Measurements from ENCODE around the gene ASTN2.
"Not testable (repeated sequence)": the region's sequence is repeated elsewhere in the genome, so short reads cannot be mapped to it uniquely, and the experiment has no call there.

ASTN2 gene

DNA sequence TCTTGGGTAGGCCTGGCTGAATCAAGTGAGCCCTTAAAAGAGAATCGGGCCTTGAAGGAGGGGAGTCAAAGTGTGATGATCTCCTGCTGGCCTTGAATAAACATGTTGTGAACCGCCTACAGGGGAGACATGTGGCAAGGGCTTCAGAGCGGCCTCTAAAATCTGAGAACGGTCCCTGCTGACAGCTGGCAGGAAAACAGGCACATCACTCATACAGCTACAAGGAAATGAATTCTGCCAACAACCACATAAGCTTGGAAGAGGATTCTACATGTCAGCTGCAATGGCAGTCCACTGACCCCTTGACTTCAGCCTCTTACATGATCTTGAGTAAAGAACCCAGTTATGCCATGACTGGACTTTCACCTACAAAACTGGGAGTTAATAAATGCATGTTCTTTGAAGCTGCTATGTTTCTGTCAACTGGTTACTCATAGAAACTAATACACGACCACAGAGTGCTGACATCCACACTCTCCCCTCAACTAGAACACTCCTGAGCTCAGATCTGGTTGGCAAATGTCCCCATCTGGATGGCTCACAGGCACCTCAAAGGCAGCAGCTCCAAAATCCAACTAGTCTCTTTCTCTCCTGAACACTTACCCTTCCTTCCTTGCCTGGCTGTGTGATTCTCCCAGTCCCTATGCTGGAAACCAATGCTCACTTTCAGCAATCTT, 333.1 kb downstream of the ASTN2 start:
- no peak for DNase-seq (ENCODE audit: low read depth in 1 of 2, low spot score in 1 of 2)

DNA sequence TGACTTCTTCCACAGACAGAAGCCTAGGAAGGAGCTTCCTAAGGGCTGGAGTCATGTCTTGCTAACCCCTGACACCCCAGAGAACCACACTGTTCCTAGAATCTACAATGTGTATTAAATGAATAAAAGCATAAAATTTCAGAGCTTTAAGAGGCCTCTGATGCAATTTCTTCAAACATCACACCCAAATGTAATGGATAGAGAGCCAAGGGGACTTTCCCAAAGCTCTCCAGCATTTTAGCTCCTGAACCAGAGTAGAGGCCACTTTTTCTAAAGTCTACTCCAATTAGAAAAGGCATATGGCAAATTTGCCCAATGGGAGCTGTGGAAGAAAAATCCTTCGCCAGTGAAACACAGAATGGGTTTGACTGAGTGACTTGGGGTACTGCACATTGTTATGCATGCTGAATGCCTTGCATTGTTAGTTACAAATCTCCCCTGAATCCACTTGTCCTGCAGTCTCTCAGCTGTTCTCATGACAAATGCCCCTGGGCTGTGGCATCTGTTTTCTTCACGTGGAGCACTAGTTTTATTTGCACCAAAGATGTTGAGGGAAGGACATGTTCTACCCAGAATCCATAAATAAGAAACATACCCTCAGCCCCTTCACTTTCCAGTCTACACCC, 334.0 kb downstream of the ASTN2 start:
- no peak for DNase-seq (ENCODE audit: low read depth in 1 of 2, low spot score in 1 of 2)

DNA sequence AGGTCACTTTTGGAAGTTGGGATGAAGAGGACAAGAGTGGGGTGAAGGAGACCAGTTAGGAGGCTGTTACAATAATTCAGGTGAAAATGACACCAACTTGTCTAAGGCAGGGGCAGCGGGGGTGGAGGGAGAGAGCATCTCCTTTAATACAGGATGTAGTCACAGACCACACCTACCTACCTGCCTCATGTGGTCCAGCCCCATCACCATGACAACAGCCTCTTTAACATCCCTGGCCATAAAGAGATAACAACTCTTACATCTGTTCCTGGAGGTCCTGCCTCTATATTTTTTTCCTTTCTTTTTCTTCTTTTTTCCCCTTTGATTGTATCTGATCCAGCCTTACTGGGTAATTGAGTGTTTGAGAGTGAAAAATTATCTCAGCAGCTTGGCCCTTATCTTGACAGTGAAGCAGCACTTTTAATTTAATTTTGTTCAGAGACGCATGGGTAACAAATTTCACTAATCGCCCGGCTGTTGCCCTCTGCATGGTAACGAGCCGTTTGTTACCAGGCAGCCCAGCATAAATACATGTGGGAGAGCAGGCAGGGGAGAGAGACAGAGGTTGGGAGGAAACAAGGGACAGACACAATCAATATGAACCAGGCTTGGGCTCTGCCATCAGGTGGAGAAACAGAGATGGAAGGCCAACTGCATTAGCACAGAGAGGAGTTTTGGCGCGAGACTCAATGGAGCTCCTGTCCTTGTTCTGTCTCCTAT, 338.1 kb downstream of the ASTN2 start:
- DNase-seq (ENCODE audit: low read depth in 1 of 2, low spot score in 1 of 2): no peak

DNA sequence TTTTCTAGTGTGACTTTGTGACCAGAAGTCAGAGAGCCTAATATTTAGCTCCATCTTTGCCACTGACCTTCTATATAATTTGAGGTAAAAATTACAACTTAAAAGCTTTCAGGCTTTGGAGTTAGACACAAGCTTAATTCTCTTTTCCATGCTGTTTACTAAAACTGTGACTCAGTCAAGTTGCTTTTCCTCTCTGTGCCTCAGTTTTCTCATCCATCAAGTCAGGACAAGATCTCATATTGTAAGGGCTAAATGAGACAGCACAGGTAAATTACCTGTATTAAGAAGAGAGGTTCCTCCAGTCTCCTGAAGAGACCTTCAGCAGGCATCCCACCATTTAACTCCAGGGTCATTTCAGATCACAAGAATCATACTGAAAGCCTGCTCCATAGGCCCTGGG, 339.2 kb downstream of the ASTN2 start:
- no peak for DNase-seq (ENCODE audit: low read depth in 1 of 2, low spot score in 1 of 2)

DNA sequence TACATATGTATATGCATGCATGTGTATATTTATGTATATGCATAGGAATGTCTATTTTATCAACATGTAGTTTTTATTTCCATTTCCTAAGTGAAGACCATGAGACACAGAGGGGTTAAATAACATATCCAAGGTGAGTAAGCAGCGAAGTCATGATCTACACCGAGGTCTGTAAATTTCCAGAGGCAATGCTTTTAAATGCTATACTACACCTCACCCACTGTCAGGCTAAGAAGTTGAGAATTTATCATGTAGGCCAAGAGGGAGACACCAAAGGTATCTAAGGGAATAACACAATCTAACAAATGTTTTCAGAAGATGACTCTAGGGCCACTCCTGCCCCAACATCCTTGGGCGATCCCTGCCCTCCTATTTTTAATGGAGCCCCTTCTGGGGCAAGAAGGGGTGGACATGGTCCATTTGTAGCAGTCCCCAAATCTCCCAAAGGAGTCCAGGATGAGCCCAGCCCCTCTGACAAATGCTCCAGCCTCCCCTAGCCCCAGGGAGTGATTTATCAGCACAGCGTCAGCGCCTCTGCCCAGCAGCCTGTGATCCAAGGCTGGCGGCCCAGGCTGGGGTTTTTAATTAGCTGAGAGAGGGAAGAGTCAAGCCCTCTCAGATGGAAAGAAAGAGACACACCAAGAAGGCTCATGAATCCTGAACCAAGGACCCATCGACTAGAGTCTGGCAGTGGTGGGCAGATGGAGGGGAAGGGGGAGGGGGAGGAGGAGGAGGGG, 339.9 kb downstream of the ASTN2 start:
- DNase-seq (ENCODE audit: low read depth in 1 of 2, low spot score in 1 of 2): no peak

DNA sequence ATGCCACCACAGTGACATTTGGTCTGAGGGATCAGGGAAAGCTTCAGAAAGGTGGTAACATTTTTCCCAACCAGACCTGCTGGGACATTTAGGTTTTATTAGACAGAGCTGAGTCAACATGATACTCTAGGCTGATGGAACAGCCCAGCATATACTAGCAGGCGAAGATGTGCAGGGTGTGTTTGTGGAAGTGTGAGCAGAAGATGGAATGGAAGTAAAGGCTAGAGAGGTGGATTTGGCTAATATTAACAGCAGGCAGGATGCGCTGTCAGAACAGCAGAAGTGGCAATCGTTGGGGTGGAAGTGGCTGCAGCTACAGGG, 340.6 kb downstream of the ASTN2 start:
- DNase-seq (ENCODE audit: low read depth in 1 of 2, low spot score in 1 of 2): no peak

DNA sequence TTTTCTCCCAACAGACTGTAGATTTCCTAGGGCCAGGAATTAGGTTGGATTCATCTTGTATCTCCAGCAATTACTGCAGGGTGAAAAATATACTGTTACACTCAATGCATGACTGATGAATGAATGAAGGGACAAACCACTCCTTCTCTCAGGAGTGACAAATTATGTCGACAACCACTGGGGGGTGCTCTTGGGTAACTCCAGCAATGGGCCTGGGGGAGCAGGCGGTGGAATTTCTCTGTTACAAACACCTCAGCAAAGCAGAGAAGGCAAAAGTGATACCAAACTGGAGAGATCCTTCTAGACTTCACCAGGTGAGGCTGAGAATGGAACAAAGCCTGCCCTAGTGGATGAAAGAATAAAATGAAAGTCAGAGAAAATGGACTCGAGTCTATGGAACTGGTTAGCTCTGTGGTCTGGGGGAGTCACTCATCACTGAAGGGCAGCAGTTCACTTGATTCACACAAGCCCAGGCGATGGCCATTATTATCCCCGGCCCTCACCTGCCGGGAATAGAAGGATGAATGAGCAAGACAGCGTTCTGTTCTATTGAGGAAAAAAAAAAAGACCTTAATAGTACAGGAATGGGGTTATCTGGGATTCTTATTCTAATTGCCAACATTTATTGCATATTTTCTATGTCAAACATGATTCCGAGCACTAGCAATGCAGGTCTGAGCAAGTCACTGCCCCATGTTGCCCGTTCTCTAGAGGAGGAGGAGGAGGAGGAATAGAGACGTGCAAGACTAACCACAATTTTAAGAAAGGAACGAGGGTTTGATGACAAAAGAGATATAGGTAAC, 341.1 kb downstream of the ASTN2 start:
- no peak for DNase-seq (ENCODE audit: low read depth in 1 of 2, low spot score in 1 of 2)

DNA sequence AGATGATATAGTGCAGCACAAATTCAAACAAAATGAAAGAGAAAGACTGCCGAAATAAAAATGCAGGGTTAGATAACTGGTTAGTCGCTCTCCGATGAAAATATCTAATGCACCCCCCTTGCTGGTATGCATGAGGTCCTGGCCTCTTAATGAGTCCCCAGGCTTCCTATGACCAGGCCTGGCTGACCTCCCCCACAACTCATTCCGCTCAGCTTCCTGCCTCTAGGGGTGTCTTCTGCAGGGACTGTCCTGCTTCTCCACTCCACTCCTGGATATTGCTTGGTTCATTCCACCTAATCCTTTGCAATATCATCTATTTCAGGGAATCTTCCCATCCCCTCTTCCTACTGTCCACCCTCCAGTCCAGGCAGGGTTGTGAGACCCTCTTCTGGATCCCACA, 341.8 kb downstream of the ASTN2 start:
- DNase-seq (ENCODE audit: low read depth in 1 of 2, low spot score in 1 of 2): no peak

DNA sequence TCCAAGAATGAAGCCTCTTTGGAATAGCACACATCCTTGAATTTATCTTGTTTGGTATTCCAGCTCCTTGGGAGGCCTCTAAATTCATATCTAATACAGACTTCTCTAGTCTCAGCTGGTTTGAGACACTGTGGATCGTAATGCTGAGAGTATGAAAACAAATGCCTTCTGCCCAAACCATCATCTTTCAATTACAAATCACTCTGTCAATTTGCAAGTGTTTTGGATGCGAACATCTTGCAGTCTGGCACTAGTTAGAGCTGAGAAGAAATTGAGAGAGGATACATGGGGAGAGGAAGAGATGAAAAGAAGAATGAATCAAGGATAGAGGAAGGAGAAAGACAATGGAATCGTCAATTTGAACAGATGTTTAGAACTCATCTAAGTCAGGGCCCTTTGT, 342.6 kb downstream of the ASTN2 start:
- DNase-seq (ENCODE audit: low read depth in 1 of 2, low spot score in 1 of 2): no peak

DNA sequence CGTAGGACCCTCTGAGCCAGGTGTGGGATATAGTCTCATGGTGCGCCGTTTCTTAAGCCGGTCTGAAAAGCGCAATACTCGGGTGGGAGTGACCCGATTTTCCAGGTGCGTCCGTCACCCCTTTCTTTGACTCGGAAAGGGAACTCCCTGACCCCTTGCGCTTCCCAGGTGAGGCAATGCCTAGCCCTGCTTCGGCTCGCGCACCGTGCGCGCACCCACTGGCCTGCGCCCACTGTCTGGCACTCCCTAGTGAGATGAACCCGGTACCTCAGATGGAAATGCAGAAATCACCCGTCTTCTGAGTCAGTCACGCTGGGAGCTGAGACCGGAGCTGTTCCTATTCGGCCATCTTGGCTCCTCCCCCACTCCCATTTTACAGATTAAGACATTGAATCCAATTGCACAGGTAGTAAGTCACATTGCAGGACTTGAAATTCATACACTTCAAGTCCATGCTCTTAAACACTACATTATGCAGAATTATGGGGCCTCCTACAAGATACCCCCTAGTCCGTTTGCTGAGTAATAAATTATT, 343.1 kb downstream of the ASTN2 start:
- DNase-seq (ENCODE audit: low read depth in 1 of 2, low spot score in 1 of 2): not testable (repeated sequence)

DNA sequence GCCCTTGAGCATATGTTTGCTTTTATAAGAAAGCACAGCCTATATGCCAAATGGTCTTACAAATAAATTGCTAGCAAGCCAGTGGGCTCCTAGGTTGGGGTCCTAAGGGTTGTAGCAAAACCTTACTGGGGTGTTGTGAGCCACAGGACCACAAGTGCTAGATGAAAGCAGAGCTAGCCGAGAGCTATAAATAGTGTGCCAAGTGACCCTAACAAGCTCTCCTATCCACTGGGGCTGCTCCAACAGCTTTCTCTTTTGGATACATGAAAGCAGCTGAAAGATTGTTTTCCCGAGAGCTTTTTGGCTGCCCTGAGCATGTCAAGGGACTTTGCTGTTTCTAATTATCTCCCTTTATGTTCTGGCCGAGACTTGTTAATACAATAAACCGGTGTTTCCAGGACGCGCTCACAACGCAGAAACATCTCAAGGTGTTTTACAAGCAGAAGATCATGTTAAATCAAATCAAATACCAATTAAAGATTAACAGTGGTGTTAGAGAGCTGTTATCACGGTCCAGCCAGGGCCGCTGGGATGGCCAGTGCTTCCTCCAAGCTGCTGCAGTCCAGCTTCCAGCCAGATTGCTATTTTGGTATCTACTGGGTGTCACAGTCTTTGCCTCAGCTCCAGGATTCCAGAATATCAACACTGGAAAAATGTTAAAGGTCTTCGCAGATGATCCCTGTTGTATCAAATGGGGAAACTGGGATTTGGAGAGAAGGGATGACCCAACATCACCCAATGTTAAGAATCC, 351.0 kb downstream of the ASTN2 start:
- DNase-seq (ENCODE audit: low read depth in 1 of 2, low spot score in 1 of 2): no peak

DNA sequence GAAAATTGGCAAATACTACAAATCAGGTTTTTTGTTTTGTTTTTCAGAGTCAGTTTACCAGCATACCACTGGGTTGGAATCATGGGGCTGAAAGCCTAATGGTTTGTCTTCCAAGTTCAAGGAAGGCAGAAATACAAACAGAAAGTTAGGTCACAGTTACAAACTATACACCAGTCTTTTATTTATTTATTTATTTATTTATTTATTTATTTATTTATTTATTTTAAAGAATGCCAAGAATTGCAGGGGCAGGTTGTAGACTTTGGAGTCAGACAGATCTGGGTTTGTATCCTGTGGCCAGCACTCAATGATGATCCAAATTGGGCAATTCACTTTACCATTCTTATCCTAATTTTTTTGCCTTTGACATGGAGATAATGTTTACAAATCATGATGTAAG, 353.9 kb downstream of the ASTN2 start:
- no peak for DNase-seq (ENCODE audit: low read depth in 1 of 2, low spot score in 1 of 2)

DNA sequence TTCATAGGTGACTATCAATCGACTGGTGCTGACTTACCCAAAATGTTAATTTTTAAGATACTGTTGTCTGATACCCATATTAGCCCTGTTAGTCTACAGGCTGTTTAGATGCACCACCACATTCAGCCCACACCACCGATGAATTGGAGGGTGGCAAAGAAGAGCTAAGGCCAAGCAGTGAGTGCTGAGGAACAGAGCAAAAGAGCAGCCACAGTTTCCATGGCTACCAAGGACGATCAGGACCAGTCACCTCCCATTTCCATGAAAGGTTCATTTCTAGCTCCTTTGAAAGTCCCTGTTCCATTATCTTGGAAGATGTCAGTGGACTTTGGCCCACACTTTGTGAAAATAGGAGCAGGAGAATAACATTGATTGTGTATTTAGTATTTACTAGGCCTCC, 364.9 kb downstream of the ASTN2 start:
- DNase-seq (ENCODE audit: low read depth in 1 of 2, low spot score in 1 of 2): no peak

DNA sequence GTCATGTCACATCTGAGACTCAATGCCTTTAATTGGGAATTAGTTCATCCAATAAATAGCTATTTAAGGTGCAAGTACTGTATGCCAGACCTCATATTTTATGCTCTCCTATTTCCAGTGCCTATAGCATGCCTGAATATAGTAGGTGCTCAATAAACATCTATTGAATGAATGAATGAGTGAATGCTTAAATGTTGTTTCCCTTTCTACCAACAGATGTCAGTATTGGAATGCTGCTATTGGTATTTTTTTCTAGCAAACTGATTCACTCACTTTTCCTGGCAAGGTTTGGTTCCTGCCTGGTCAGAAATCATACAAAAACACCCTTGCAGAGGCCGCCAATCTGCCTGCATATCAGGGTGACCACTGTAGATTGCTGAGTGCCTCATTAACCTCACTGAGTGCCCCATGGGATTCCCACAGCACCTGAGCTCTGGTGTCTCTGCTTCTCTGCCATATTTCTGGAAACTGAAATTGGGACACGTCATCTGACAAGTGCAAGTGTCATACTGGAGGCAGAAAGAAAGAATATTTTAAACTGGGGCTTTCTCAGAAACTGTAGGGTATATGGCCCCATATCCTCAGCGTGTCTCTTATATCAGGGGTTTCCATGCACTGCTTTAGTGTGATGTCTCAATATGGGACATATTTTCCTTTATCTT, 368.1 kb downstream of the ASTN2 start:
- no peak for DNase-seq (ENCODE audit: low read depth in 1 of 2, low spot score in 1 of 2)

DNA sequence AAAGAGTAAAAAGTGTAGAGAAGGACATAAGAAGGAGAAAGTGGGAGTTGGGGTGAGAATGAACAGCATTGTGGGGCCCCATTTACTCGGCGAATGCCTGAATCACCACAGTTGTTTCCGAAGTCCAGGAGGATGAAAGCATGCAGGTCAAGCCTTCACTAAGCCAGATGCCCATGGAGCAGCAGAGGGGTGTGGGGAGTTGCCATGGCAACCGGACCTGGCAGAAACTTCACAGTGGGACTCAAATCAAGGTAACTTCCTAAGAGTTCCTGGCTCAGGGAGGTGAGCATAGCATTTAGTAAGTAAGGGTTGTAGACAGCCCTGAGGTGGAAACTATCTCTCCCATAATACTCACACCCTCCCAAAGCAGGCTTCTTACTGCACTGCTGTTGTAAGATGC, 370.6 kb downstream of the ASTN2 start:
- DNase-seq (ENCODE audit: low read depth in 1 of 2, low spot score in 1 of 2): no peak

DNA sequence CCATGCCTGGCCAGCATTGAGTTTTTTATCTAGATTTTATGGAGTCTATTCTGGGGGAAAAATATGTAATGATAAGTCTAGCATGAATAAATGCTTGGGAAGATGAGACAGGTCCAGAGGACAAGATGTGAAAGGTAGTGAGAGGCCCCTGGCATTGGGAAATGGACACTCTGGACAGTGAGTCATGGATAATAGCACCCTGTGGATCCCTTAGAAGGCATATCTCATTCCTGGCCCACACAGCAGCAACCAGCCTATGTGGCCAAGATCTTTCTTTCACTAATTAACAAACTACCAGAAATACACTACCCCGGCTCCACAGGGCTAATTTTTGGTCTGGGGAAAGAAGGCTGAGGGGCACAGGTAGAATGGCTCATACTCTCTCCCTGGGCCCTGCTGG, 371.7 kb downstream of the ASTN2 start:
- DNase-seq (ENCODE audit: low read depth in 1 of 2, low spot score in 1 of 2): no peak

DNA sequence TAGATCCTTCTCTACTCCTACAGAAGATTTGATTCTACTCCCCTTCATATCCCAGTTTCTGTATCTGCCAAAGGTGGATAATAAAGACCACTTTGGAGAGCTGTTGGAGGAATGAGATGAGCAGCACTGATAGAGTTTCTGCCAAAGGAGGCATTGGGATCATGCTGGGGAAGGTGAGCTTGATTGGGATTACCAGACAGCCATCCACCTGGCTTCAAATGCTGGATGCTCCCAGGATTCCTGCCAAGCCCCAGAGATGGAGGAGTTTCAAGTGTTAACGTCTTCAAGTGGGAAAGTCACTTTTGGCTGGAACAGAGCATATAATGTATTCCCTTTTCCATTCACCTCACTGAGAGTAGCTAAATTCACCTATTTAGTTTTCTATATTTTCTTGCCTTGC, 379.3 kb downstream of the ASTN2 start:
- no peak for DNase-seq (ENCODE audit: low read depth in 1 of 2, low spot score in 1 of 2)

DNA sequence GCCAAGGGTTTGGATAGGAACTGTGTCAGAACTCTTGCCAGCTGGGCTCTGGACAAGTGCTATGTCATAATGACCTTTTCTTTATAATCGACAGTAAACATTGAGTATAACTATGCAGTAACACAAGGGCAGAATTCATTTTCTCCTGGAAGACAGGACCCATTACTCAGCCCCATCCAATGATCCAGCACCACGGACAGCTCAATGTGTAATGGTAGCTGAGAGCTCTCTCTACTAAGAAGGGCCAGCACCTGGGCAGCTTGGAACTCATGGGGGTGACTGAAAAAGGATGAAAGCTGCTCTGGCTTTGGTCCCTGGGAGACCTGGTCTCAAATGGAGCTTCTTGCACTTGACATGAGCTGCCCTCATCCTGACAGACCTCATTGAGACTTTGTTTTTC, 380.0 kb downstream of the ASTN2 start:
- no peak for DNase-seq (ENCODE audit: low read depth in 1 of 2, low spot score in 1 of 2)

DNA sequence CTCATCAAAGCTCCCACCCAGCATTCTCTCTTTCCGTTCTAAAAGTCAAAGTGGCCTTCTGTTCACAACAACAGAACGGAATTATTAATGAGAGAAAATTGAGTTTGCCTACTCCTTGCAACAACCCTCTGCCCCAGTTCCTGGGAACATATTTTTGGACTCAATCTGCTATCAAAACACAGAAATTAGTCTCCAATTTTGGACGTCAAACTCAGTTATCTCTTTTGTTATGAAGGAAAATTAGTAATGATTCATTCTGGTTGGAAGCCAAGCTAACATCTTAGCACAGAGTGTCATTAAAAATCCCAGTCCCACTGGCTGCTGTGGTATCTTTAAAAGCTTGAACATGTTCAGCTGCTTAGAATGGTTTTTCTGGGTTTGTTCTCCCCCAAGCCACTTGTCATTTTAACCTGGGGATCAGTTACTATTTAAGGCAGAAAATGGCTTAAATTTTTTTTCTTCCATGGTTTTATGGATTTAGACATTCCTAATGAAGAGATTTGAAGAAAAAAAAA, 384.5 kb downstream of the ASTN2 start:
- no peak for DNase-seq (ENCODE audit: low read depth in 1 of 2, low spot score in 1 of 2)

DNA sequence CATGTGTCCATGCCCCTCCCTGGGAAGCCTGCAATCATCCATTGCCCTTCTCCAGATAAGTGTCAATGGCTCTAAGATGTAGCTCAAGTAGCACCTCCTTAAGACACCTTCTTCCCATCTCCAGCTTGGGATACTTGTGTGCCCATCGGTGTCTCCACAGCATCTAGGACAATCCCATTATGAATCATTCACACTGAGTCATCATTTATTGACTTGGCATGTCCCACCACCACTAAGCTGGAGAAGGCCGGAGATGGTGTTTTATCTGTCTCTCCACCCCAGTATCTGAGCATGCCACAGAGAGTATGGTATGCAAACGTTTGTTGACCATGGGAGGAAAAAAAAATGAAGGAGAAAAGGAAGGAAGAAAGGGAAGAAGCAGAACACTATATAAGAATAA, 385.5 kb downstream of the ASTN2 start:
- DNase-seq (ENCODE audit: low read depth in 1 of 2, low spot score in 1 of 2): no peak

Data from stimulated activated CD4-positive, alpha-beta T cell treated with anti-CD3 and anti-CD28 coated beads, Interleukin-15, amount 100 ng/mL, for 1 hour (primary cell).